IMR-90 (cell line): ENCODE results near the gene PDGFD. TPM values are rescaled to one million over a fixed set of nuclear protein-coding genes. Genes with fewer than 3 reads are reported as not detected.
A peak's percentile ranks its signal among the peaks of the same experiment; 100 is the strongest.

ENCODE experiments used
- ATAC-seq: fragments of 200-7000 bp; cut with Tn5 transposase; 2 replicates; pipeline ENCODE4 v1.9.1; 2020; ENCODE audit warnings: low read depth, mild to moderate bottlenecking, moderate library complexity
- BruUV-seq: library from RNA; stranded (reverse); fragments of 400-500 nt; replicated peaks from 2 replicates; lab custom pipeline; 2021; lab: Mats Ljungman, UMichigan
- CTCF ChIA-PET: fragments of 300-600 bp; formaldehyde crosslinking; extraction: SDS; loops from one replicate; lab custom pipeline; 2021; ENCODE audit warnings: antibody characterized with exemption; lab: Yijun Ruan, JAX
- POLR2A ChIA-PET: fragments of 300-600 bp; sonication (Branson Sonifier 250); formaldehyde crosslinking; loops from one replicate; lab custom pipeline; 2022; ENCODE audit warnings: antibody characterized with exemption; ENCODE audit not compliant: unreplicated experiment; lab: Charles Lee
- DNase-seq: peaks from one replicate; pipeline ENCODE4 v3.0.0; 2013
- H2AFZ ChIP-seq: replicated peaks from 2 replicates; pipeline ENCODE3; 2013; ENCODE audit warnings: low read length, mild to moderate bottlenecking; ENCODE audit not compliant: poor library complexity
- H2AK5ac ChIP-seq: 2 replicates; pipeline ENCODE4 v1.6.1; 2013; ENCODE audit warnings: low read depth, low read length, inconsistent platforms
- H2AK9ac ChIP-seq: replicated peaks from 2 replicates; pipeline ENCODE3; 2013; ENCODE audit warnings: mild to moderate bottlenecking, low read depth, low read length, moderate library complexity; ENCODE audit not compliant: poor library complexity
- H2BK120ac ChIP-seq: 2 replicates; pipeline ENCODE4 v1.6.1; 2013; ENCODE audit warnings: low read depth, low read length, inconsistent platforms
- H2BK15ac ChIP-seq: 3 replicates; pipeline ENCODE4 v1.6.1; 2013; ENCODE audit warnings: low read depth, low read length, inconsistent platforms
- H2BK20ac ChIP-seq: 2 replicates; pipeline ENCODE4 v1.6.1; 2013; ENCODE audit warnings: low read depth, mild to moderate bottlenecking, inconsistent platforms, low read length, moderate library complexity
- H2BK5ac ChIP-seq: 2 replicates; pipeline ENCODE4 v1.6.1; 2013; ENCODE audit warnings: mild to moderate bottlenecking, low read depth, low read length, inconsistent platforms; ENCODE audit not compliant: poor library complexity, severe bottlenecking
- H3K14ac ChIP-seq: replicated peaks from 2 replicates; pipeline ENCODE4 v1.6.1; 2013; ENCODE audit warnings: low read depth, low read length, inconsistent platforms
- H3K18ac ChIP-seq: 2 replicates; pipeline ENCODE4 v1.6.1; 2013; ENCODE audit warnings: low read depth, low read length, control low read depth
- H3K23ac ChIP-seq: 2 replicates; pipeline ENCODE4 v1.6.1; 2013; ENCODE audit warnings: low read depth, low read length, inconsistent platforms
- H3K27ac ChIP-seq: 2 replicates; pipeline ENCODE4 v1.5.1; 2013; ENCODE audit warnings: mild to moderate bottlenecking, control low read depth, low read length; ENCODE audit not compliant: insufficient read depth
- H3K27me3 ChIP-seq: 2 replicates; pipeline ENCODE4 v1.6.1; 2013; ENCODE audit warnings: low read length; ENCODE audit not compliant: control insufficient read depth, insufficient read depth
- H3K36me3 ChIP-seq: 2 replicates; pipeline ENCODE4 v1.6.1; 2013; ENCODE audit warnings: low read length, mixed read lengths; ENCODE audit not compliant: control insufficient read depth, insufficient read depth
- H3K4ac ChIP-seq: 2 replicates; pipeline ENCODE4 v1.6.1; 2013; ENCODE audit warnings: low read depth, low read length, inconsistent platforms
- H3K4me1 ChIP-seq: 2 replicates; pipeline ENCODE4 v1.6.1; 2013; ENCODE audit warnings: low read length, mixed read lengths; ENCODE audit not compliant: control insufficient read depth, insufficient read depth
- H3K4me2 ChIP-seq: 2 replicates; pipeline ENCODE4 v1.6.1; 2013; ENCODE audit warnings: low read depth, mild to moderate bottlenecking, control low read depth, low read length, moderate library complexity
- H3K4me3 ChIP-seq: 2 replicates; pipeline ENCODE4 v1.5.1; 2013; ENCODE audit warnings: low read depth, mild to moderate bottlenecking, control low read depth, low read length, moderate library complexity; ENCODE audit not compliant: insufficient read depth
- H3K56ac ChIP-seq: 2 replicates; pipeline ENCODE4 v1.6.1; 2013; ENCODE audit warnings: low read length, inconsistent platforms; ENCODE audit not compliant: insufficient read depth; ENCODE audit errors: extremely low read depth
- H3K79me1 ChIP-seq, 2 experiments: 2 replicates each; pipeline ENCODE4 v1.6.1; 2013; ENCODE audit warnings: low read length in 2 of 2, inconsistent platforms in 1 of 2, low read depth in 1 of 2
- H3K9ac ChIP-seq: 2 replicates; pipeline ENCODE4 v1.6.1; 2013; ENCODE audit warnings: low read depth, low read length, control low read depth
- H3K9me1 ChIP-seq: 2 replicates; pipeline ENCODE4 v1.6.1; 2013; ENCODE audit warnings: low read length, inconsistent platforms; ENCODE audit not compliant: insufficient read depth
- H3K9me3 ChIP-seq: 2 replicates; pipeline ENCODE4 v1.6.1; 2013; ENCODE audit warnings: low read length; ENCODE audit not compliant: control insufficient read depth, insufficient read depth
- H4K20me1 ChIP-seq: 2 replicates; pipeline ENCODE4 v1.6.1; 2013; ENCODE audit warnings: low read length, inconsistent platforms; ENCODE audit not compliant: insufficient read depth
- H4K5ac ChIP-seq: 2 replicates; pipeline ENCODE4 v1.6.1; 2013; ENCODE audit warnings: mild to moderate bottlenecking, low read depth, low read length, control low read depth
- H4K8ac ChIP-seq, 2 experiments: 2 replicates each; pipeline ENCODE4 v1.6.1; 2013; ENCODE audit warnings: low read depth in 2 of 2, low read length in 2 of 2, control low read depth in 1 of 2, inconsistent platforms in 1 of 2
- H4K91ac ChIP-seq: 2 replicates; pipeline ENCODE4 v1.6.1; 2013; ENCODE audit warnings: low read depth, low read length, inconsistent platforms; ENCODE audit not compliant: insufficient read depth
- BHLHE40 ChIP-seq: fragments of 150-350 bp; IDR thresholded peaks from 2 replicates; pipeline ENCODE4 v1.6.1; 2016; ENCODE audit warnings: mild to moderate bottlenecking, low read depth, low read length
- CEBPB ChIP-seq: IDR thresholded peaks from 2 replicates; pipeline ENCODE4 v1.6.1; 2012; ENCODE audit warnings: low read depth, low read length, improper control_type of control experiment
- CHD1 ChIP-seq: IDR thresholded peaks from 2 replicates; pipeline ENCODE4 v1.6.1; 2012; ENCODE audit warnings: low read depth, low read length, improper control_type of control experiment
- FOS ChIP-seq: fragments of 150-350 bp; IDR thresholded peaks from 2 replicates; pipeline ENCODE4 v1.6.1; 2016; ENCODE audit warnings: low read depth, low read length
- MAFK ChIP-seq: IDR thresholded peaks from 2 replicates; pipeline ENCODE4 v1.6.1; 2012; ENCODE audit warnings: low read depth, low read length, improper control_type of control experiment
- MAZ ChIP-seq: IDR thresholded peaks from 2 replicates; pipeline ENCODE4 v1.6.1; 2012; ENCODE audit warnings: low read depth, mild to moderate bottlenecking, low read length, improper control_type of control experiment, moderate library complexity, borderline replicate concordance
- MXI1 ChIP-seq: IDR thresholded peaks from 2 replicates; pipeline ENCODE4 v1.6.1; 2012; ENCODE audit warnings: low read depth, mild to moderate bottlenecking, low read length, moderate library complexity, borderline replicate concordance
- NFE2L2 ChIP-seq: fragments of 150-350 bp; IDR thresholded peaks from 2 replicates; pipeline ENCODE4 v1.6.1; 2016; ENCODE audit warnings: low read depth, mild to moderate bottlenecking, low read length
- POLR2A ChIP-seq: IDR thresholded peaks from 2 replicates; pipeline ENCODE4 v1.6.1; 2012; ENCODE audit warnings: mild to moderate bottlenecking, low read depth, low read length
- RAD21 ChIP-seq: IDR thresholded peaks from 2 replicates; pipeline ENCODE4 v1.6.1; 2012; ENCODE audit warnings: low read length, improper control_type of control experiment
- RCOR1 ChIP-seq: IDR thresholded peaks from 2 replicates; pipeline ENCODE4 v1.6.1; 2012; ENCODE audit warnings: mild to moderate bottlenecking, low read length, improper control_type of control experiment; ENCODE audit not compliant: insufficient replicate concordance
- RFX5 ChIP-seq: IDR thresholded peaks from 2 replicates; pipeline ENCODE4 v1.8.0; 2012; ENCODE audit warnings: low read depth, mild to moderate bottlenecking, low read length, moderate library complexity
- SMC3 ChIP-seq: fragments of 150-350 bp; IDR thresholded peaks from 2 replicates; pipeline ENCODE4 v1.6.1; 2016; ENCODE audit warnings: low read depth, mild to moderate bottlenecking, antibody characterized with exemption, low read length, moderate library complexity
- USF2 ChIP-seq: fragments of 150-350 bp; IDR thresholded peaks from 2 replicates; pipeline ENCODE4 v1.6.1; 2017; ENCODE audit warnings: mild to moderate bottlenecking, antibody characterized with exemption, low read length, low read depth
- WGBS, 2 experiments: methylation state at CpG; one replicate each; pipeline versions ENCODE4 v1.1.5 to v1.1.7; 2013; ENCODE audit warnings: missing lambda C conversion rate in 2 of 2; ENCODE audit not compliant: insufficient read length in 1 of 2; ENCODE audit errors: extremely low coverage in 2 of 2; 5-methylcytosine and 5-hydroxymethylcytosine counted together
- dilution Hi-C: fragments of 300-500 bp; cut with HindIII; formaldehyde crosslinking; loops from one replicate; pipeline ENCODE4 v1.14.3; 2018; ENCODE audit warnings: low sequenced_read_pairs; ENCODE audit not compliant: unreplicated experiment
- in situ Hi-C: fragments of 300-500 bp; cut with MboI; formaldehyde crosslinking; loops from 3 replicates; pipeline ENCODE4 v1.14.3; 2019; ENCODE audit warnings: low sequenced_read_pairs, inconsistent platforms, mixed read lengths
- intact Hi-C: fragments of 100-400 bp; cut with micrococcal nuclease; formaldehyde crosslinking; loops from 2 replicates; pipeline ENCODE4 v1.10.0; 2022
- polyA plus RNA-seq, 3 experiments: library from polyadenylated mRNA; depleted of rRNA; stranded (reverse); fragments of >200 nt; gene quantifications; 2 replicates each; pipeline ENCODE4 v1.2.3, GENCODE V29; 2012; ENCODE audit warnings: low replicate concordance in 1 of 3
- total RNA-seq: library from RNA; depleted of rRNA; stranded (reverse); fragments of >200 nt; gene quantifications from 2 replicates; pipeline ENCODE4 v1.2.3, GENCODE V29; 2012
- TF ChIP-seq, protein P1 (sequence below): conservative IDR thresholded peaks from 2 replicates; pipeline ENCODE4 v1.5.1; 2012; ENCODE audit warnings: mild to moderate bottlenecking, low read depth, low read length, improper control_type of control experiment
- TF ChIP-seq, protein P2 (sequence below): fragments of 150-350 bp; IDR thresholded peaks from 2 replicates; pipeline ENCODE4 v1.6.1; 2016; ENCODE audit warnings: low read depth, mild to moderate bottlenecking, low read length, moderate library complexity, borderline replicate concordance

Gene PDGFD
- total and polyA plus RNA-seq, 2 of the 4 experiments (the other 2 are of a cell fraction) = 2.1 to 3.0 TPM

DNA sequence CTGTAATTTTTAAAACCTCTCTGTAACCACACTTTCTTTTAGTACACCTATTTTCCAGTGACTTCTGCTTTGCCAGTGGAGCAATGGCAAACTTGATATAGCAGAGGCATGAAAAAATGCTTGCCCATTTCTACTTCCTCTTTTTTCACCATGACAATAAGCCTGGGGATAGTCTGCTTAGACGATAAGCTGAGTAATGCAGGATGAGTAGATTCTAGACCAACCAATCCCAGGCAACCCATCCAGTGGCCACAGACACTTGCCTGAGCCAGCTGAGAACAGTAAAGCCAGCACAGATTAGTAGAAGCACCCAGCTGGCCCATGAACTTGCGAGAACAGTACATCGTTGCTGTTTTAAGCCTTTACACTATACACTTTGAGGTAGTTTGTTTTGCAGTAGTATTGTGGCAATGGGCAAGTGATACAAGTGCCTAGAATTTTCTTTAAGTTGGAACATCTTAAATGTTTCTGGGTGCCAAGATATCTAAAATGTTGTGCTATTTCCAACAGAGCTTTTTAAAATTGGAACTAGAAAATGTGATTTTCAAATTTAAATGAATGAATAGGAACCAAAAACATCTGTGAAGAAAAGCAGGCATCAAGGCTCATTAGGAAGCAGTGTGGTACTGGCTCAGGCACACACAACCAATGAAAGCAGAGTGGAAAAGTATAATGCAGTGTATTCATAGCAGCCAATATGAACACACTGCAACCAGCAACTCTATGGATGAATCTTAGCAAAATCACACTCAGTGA is 89.8 kb downstream of the PDGFD start:
- Histone ChIP-seq H3K9me1 (no peaks in the 10 kb centered on the region), H2BK5ac (no peak overlapping the region), H2BK15ac (no peak overlapping the region), H2AK5ac (no peak overlapping the region), H2AFZ (no peak overlapping the region), H2BK20ac (no peak overlapping the region), H3K9ac (no peak overlapping the region), H3K4me2 (no peak overlapping the region), H2AK9ac (no peak overlapping the region), H3K4me3 (no peak overlapping the region), H4K5ac (no peak overlapping the region), H4K8ac (no peak overlapping the region), H3K14ac (0 out of 2 replicates have a peak overlapping the region, but pooled peaks have one; percentile 2), H3K9me3 (no peaks in the 10 kb centered on the region), H3K18ac (no peak overlapping the region), H2BK120ac (no peak overlapping the region), H3K4me1 (no peaks in the 10 kb centered on the region), H3K27ac (no peak overlapping the region), H3K23ac (no peak overlapping the region), H4K20me1 (no peaks in the 10 kb centered on the region), H3K4ac (no peak overlapping the region), H4K91ac (no peak overlapping the region), H3K79me1 (no peaks in the 10 kb centered on the region), H3K27me3 (no peaks in the 10 kb centered on the region), H3K36me3 (no peaks in the 10 kb centered on the region), H3K56ac (no peak overlapping the region)
- intact Hi-C loops (no loop called here), dilution Hi-C loops (no loop called here), in situ Hi-C loops (no loop called here)
- ATAC-seq (peak; percentile 63; the same call in 1 of the 2 replicates), DNase-seq (peak; percentile 58)
- no CpG with 5 or more reads among the region's 3 CpGs for WGBS, 2 experiments
- ChIA-PET POLR2A (no interaction called here), CTCF (no interaction called here)
- no peak for TF ChIP-seq NFE2L2
- no peak for TF ChIP-seq CEBPB
- TF ChIP-seq USF2 = no peak
- TF ChIP-seq FOS = no peak
- no peak for TF ChIP-seq RCOR1
- no peak for TF ChIP-seq CHD1
- no peak for TF ChIP-seq MXI1
- TF ChIP-seq, protein P1, sequence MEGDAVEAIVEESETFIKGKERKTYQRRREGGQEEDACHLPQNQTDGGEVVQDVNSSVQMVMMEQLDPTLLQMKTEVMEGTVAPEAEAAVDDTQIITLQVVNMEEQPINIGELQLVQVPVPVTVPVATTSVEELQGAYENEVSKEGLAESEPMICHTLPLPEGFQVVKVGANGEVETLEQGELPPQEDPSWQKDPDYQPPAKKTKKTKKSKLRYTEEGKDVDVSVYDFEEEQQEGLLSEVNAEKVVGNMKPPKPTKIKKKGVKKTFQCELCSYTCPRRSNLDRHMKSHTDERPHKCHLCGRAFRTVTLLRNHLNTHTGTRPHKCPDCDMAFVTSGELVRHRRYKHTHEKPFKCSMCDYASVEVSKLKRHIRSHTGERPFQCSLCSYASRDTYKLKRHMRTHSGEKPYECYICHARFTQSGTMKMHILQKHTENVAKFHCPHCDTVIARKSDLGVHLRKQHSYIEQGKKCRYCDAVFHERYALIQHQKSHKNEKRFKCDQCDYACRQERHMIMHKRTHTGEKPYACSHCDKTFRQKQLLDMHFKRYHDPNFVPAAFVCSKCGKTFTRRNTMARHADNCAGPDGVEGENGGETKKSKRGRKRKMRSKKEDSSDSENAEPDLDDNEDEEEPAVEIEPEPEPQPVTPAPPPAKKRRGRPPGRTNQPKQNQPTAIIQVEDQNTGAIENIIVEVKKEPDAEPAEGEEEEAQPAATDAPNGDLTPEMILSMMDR = no peak
- TF ChIP-seq RAD21 = no peak
- TF ChIP-seq MAZ = no peak
- no peak for TF ChIP-seq MAFK
- TF ChIP-seq BHLHE40 = no peak
- TF ChIP-seq SMC3 = no peak
- no peak for TF ChIP-seq POLR2A
- TF ChIP-seq, protein P2, sequence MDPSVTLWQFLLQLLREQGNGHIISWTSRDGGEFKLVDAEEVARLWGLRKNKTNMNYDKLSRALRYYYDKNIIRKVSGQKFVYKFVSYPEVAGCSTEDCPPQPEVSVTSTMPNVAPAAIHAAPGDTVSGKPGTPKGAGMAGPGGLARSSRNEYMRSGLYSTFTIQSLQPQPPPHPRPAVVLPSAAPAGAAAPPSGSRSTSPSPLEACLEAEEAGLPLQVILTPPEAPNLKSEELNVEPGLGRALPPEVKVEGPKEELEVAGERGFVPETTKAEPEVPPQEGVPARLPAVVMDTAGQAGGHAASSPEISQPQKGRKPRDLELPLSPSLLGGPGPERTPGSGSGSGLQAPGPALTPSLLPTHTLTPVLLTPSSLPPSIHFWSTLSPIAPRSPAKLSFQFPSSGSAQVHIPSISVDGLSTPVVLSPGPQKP = no peak
- TF ChIP-seq RFX5 = no peak
- BruUV-seq = no TSS peak
